Ishikawa (cell line): ENCODE data around the gene RTEL1.

Source experiments
- CREB1 ChIP-seq: IDR thresholded peaks from 2 replicates; pipeline ENCODE4 v1.6.1; 2012; ENCODE audit warnings: low read depth
- EGR1 ChIP-seq: IDR thresholded peaks from 2 replicates; pipeline ENCODE4 v1.6.1; 2012
- EP300 ChIP-seq: IDR thresholded peaks from 2 replicates; pipeline ENCODE4 v1.6.1; 2012; ENCODE audit warnings: borderline replicate concordance
- FOXM1 ChIP-seq: IDR thresholded peaks from 2 replicates; pipeline ENCODE4 v1.6.1; 2012; ENCODE audit warnings: low read depth, borderline replicate concordance
- MAX ChIP-seq: IDR thresholded peaks from 2 replicates; pipeline ENCODE4 v1.6.1; 2012
- RAD21 ChIP-seq: IDR thresholded peaks from 2 replicates; pipeline ENCODE4 v1.6.1; 2012; ENCODE audit warnings: low read depth
- REST ChIP-seq: IDR thresholded peaks from 2 replicates; pipeline ENCODE4 v1.6.1; 2012; ENCODE audit warnings: low read depth, mild to moderate bottlenecking
- TAF1 ChIP-seq: IDR thresholded peaks from 2 replicates; pipeline ENCODE4 v1.6.1; 2012; ENCODE audit warnings: low read depth, mild to moderate bottlenecking
- TCF12 ChIP-seq: IDR thresholded peaks from 2 replicates; pipeline ENCODE4 v1.6.1; 2012; ENCODE audit warnings: low read depth
- USF1 ChIP-seq: IDR thresholded peaks from 2 replicates; pipeline ENCODE4 v1.6.1; 2012
- YY1 ChIP-seq: IDR thresholded peaks from 2 replicates; pipeline ENCODE4 v1.6.1; 2012; ENCODE audit warnings: low read depth
- ZBTB7A ChIP-seq: IDR thresholded peaks from 2 replicates; pipeline ENCODE4 v1.6.1; 2012; ENCODE audit warnings: low read depth

- no peak for TF ChIP-seq REST
- TF ChIP-seq EP300 = no peak
- no peak for TF ChIP-seq CREB1
- TF ChIP-seq USF1 = no peak
- no peak for TF ChIP-seq EGR1
- TF ChIP-seq MAX = no peak
- no peak for TF ChIP-seq RAD21
- no peak for TF ChIP-seq YY1
- no peak for TF ChIP-seq FOXM1
- TF ChIP-seq TCF12 = no peak
- no peak for TF ChIP-seq TAF1
- TF ChIP-seq ZBTB7A = no peak
These were observed 7.6 kb downstream of the RTEL1 start for GRCh38 chr20:63665708-63666107.
